Measurements from ENCODE around the gene PHLDA3.

Gene PHLDA3

DNA sequence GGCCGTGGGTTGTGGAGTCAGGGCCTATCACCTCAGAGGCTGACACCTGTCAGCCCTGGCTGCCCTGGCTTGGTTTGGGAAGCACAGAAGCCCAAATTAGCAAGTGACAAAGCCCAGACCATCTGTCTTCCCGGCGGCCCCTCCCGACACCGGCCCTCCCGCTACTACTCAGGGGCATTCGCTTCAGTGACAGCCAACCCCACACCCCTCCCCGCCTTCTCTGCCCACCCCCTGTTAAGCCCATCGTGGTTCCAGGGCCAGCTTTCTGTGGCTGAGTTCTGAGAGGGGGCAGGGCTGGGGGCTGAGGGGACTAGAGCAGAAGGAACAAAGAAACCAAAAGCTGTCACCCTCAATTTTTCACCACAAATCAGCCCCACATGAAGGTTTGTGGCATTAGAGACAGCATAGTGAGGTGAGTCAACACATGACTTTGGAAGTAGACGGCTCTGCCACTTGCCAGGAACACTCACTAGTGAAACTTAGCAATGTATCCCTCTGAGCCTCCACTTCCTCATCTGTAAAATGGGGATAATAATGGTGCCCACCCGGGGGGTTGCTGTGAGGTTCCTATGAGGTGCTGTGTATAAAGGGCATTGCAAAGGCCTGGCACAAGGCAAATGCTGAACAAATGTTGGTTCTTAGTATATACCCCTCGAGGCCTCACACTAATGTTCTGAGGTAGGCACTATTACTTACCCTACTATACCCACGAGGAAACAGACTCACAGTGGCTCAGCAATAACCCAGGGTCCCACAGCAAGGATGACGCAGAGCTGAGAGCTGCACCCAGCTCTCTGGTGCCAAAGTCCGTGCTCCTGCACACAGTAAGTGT, 42.3 kb downstream of the PHLDA3 start:
- no peak for DNase-seq

DNA sequence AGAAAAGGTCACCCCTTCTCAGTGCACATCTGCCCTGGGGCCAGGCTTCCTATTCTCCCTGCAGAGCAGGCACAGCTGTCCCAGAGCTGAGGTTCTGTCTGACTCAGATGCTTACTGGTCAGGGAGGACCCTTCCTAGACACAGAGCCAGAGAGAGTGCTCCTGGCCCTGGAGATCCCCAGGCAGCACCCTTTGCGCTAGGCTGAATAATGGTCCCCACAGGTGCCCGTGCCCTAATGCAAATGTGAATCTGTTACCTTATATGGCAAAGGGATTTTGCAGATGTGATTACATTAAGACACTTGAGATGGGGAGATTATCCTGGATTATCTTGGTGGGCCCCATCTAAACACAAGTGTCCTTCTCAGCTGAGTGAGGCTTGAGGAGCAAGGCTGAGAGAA, 44.8 kb downstream of the PHLDA3 start:
- DNase-seq, result no peak

GRCh38 chr1:201423655-201424054, 45.3 kb downstream of the PHLDA3 start:
- no peak for DNase-seq

GRCh38 chr1:201422436-201423030, 46.5 kb downstream of the PHLDA3 start:
- DNase-seq, result no peak

GRCh38 chr1:201422026-201422425, 47.0 kb downstream of the PHLDA3 start:
- DNase-seq, result no peak

GRCh38 chr1:201421041-201421440, 47.9 kb downstream of the PHLDA3 start:
- no peak for DNase-seq

GRCh38 chr1:201420608-201421002, 48.4 kb downstream of the PHLDA3 start:
- no peak for DNase-seq

DNA sequence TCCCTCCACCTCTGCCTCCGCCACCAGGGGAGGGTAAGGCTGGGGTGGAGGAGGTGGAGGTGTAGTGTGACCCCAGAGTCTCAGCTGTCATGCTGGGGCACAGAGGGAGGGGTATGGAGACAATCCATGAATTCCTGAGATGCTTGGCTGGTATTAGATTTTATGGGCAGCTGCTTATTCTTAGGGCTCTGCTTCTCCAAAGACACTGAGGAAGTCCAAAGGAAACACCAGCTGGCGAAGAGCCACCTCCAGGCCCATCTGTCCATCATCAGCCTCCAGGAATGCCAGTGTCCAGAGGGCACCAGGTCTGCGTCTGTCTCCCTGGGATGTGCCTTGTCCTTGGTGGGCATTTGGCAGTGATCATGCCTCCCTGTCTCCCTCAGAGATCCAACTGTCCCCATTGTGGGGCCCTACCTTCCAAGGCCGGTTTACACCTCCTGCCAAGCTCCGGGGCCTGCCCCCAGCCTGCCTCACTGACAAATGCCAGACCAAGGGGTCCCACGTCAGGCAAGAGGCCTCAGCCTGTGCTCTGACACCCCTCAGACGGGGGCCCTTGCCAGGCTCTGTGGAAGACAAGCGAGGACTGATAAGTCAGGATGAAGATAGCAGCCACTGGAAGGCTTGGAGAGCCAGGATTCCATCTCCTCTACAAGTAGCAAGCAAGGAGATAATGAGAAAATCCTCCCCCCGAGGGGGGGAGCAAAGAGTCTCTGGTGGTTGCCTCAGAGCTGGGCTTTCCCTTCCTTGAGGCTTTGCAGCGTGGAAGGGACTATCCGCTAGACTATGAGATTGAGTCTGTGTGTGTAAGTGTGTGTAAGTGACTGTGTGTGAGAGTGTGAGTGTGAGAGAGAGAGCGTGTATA, 49.0 kb downstream of the PHLDA3 start:
- no peak for DNase-seq

DNA sequence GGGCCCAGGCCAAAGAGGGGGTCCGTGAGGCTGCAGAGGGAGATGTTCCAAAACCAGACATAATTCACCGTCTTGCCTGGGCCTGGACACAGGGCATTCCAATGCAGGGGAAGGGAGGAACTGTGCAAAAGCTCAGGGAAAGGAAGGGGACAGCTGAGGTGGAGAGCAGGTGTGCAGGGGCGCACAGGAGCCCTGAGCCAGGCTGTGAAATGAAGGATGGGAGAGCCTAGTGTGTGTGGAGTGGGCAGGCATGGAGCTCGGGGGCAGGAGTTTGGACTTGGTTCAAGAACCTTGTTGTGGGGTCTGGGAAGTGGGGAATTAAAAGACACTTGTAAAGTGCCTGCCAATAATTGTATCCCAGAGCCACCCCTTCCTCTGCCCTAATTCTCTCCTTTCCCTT, 49.7 kb downstream of the PHLDA3 start:
- no peak for DNase-seq

GRCh38 chr1:201418461-201418860, 50.5 kb downstream of the PHLDA3 start:
- no peak for DNase-seq

All from NCI-H1092 (cell line).